A673 (cell line): ENCODE measurements around the gene MAGEB3. TPM values are rescaled to one million over a fixed set of nuclear protein-coding genes. Genes with fewer than 3 reads are reported as not detected.

Source experiments
- BruUV-seq: library from RNA; stranded (reverse); fragments of 400-500 nt; replicated peaks from 2 replicates; lab custom pipeline; 2021; lab: Mats Ljungman, UMichigan
- CTCF ChIA-PET: fragments of 300-600 bp; sonication (Branson Sonifier 250); formaldehyde crosslinking; loops from one replicate; lab custom pipeline; 2022; ENCODE audit warnings: antibody characterized with exemption; lab: Charles Lee
- POLR2A ChIA-PET: fragments of 300-600 bp; sonication (Branson Sonifier 250); formaldehyde crosslinking; loops from one replicate; lab custom pipeline; 2022; ENCODE audit warnings: antibody characterized with exemption; ENCODE audit not compliant: low non-redundant PET; lab: Charles Lee
- DNase-seq: peaks from one replicate; pipeline ENCODE4 v3.0.0-alpha.2; 2015; ENCODE audit warnings: low spot score
- H3K27ac ChIP-seq: fragments of 200-600 bp; sonication (generic); 2 replicates; pipeline ENCODE4 v1.5.1; 2016; ENCODE audit warnings: mixed run types, low read depth, mild to moderate bottlenecking, mixed read lengths, antibody characterized with exemption, low read length; ENCODE audit not compliant: poor library complexity, severe bottlenecking
- H3K27me3 ChIP-seq: fragments of 200-600 bp; sonication (generic); replicated peaks from 2 replicates; pipeline ENCODE4 v1.6.1; 2017; ENCODE audit warnings: mixed run types, low read depth, mild to moderate bottlenecking, mixed read lengths, antibody characterized with exemption, low read length; ENCODE audit not compliant: insufficient read depth, poor library complexity
- H3K36me3 ChIP-seq: fragments of 200-600 bp; sonication (generic); 2 replicates; pipeline ENCODE4 v1.6.1; 2016; ENCODE audit warnings: mixed run types, mild to moderate bottlenecking, mixed read lengths, antibody characterized with exemption, low read length; ENCODE audit not compliant: insufficient read depth, poor library complexity, severe bottlenecking
- H3K4me1 ChIP-seq: fragments of 200-600 bp; sonication (generic); 2 replicates; pipeline ENCODE4 v1.6.1; 2017; ENCODE audit warnings: mixed run types, mild to moderate bottlenecking, mixed read lengths, antibody characterized with exemption, low read length; ENCODE audit not compliant: insufficient read depth, poor library complexity, severe bottlenecking
- H3K4me3 ChIP-seq: fragments of 200-600 bp; sonication (generic); 2 replicates; pipeline ENCODE4 v1.5.1; 2016; ENCODE audit warnings: low read depth, mixed run types, mild to moderate bottlenecking, mixed read lengths, low read length; ENCODE audit not compliant: poor library complexity, severe bottlenecking
- H3K9me3 ChIP-seq: fragments of 200-600 bp; sonication (generic); 2 replicates; pipeline ENCODE4 v1.6.1; 2016; ENCODE audit warnings: mixed run types, low read depth, mild to moderate bottlenecking, mixed read lengths, antibody characterized with exemption, low read length; ENCODE audit not compliant: poor library complexity, severe bottlenecking
- CTCF ChIP-seq: fragments of 300-800, 200-600 bp; sonication (generic); conservative IDR thresholded peaks from 2 replicates; pipeline ENCODE4 v1.5.1; 2017; ENCODE audit warnings: low read depth, mild to moderate bottlenecking, antibody characterized with exemption, low read length, moderate library complexity, mixed read lengths
- EZH2 ChIP-seq: fragments of 200-600 bp; sonication (generic); IDR thresholded peaks from 2 replicates; pipeline ENCODE4 v1.6.1; 2017; ENCODE audit warnings: borderline replicate concordance, low read depth, mild to moderate bottlenecking, mixed read lengths, antibody characterized with exemption, low read length; ENCODE audit not compliant: poor library complexity, severe bottlenecking
- intact Hi-C: fragments of 100-400 bp; cut with micrococcal nuclease; formaldehyde crosslinking; loops from one replicate; pipeline ENCODE4 v1.10.0; 2022; ENCODE audit not compliant: unreplicated experiment
- total RNA-seq: library from RNA; stranded (reverse); gene quantifications from 2 replicates; pipeline ENCODE4 v1.2.3, GENCODE V29; 2021

MAGEB3 gene
- total RNA-seq, 1 experiment from 2014 or later = not detected

- DNase-seq = no peak
- Histone ChIP-seq H3K27me3 (no peaks in the 10 kb centered on the region), H3K4me1 (no peaks in the 10 kb centered on the region), H3K27ac (no peak overlapping the region), H3K9me3 (no peaks in the 10 kb centered on the region), H3K4me3 (no peak overlapping the region), H3K36me3 (no peaks in the 10 kb centered on the region)
- CTCF ChIA-PET = interaction anchor here (0.6 kb wide), 1 partner anchor 225 kb away, joined by 7 read pairs; no protein-coding TSS in a partner anchor
- TF ChIP-seq CTCF (no peak), EZH2 (no peak)
- no TSS peak for BruUV-seq
- POLR2A ChIA-PET = no interaction called here
- intact Hi-C loops = loop anchor here (5.0 to 10.0 kb wide), 3 partner anchors 209 to 436 kb away; no protein-coding TSS in a partner anchor
These were observed 47.9 kb downstream of the MAGEB3 start for GRCh38 chrX:30278365-30278764.

GRCh38 chrX:30280428-30280827 is 50.0 kb downstream of the MAGEB3 start:
- Histone ChIP-seq H3K27me3 (no peaks in the 10 kb centered on the region), H3K27ac (no peak overlapping the region), H3K4me3 (no peak overlapping the region), H3K9me3 (no peaks in the 10 kb centered on the region), H3K36me3 (no peaks in the 10 kb centered on the region), H3K4me1 (no peaks in the 10 kb centered on the region)
- CTCF ChIA-PET = no interaction called here
- intact Hi-C loops = no loop called here
- no peak for DNase-seq
- BruUV-seq = no TSS peak
- POLR2A ChIA-PET = no interaction called here
- TF ChIP-seq CTCF (no peak), EZH2 (no peak)

- Histone ChIP-seq H3K4me1 (no peaks in the 10 kb centered on the region), H3K27me3 (no peaks in the 10 kb centered on the region), H3K27ac (no peak overlapping the region), H3K9me3 (no peaks in the 10 kb centered on the region), H3K36me3 (no peaks in the 10 kb centered on the region), H3K4me3 (no peak overlapping the region)
- ChIA-PET POLR2A (no interaction called here), CTCF (no interaction called here)
- DNase-seq = no peak
- intact Hi-C loops = no loop called here
- no peak for TF ChIP-seq EZH2
- no peak for TF ChIP-seq CTCF
- BruUV-seq = no TSS peak
These were observed 52.1 kb downstream of the MAGEB3 start for GRCh38 chrX:30282527-30282926.
